NCI-H1417 treated with DMSO at 0.1 percent for 48 hours (cell line): Measurements from ENCODE around the gene DMTF1.
"Not testable (repeated sequence)": the region's sequence is repeated elsewhere in the genome, so short reads cannot be mapped to it uniquely, and the experiment has no call there.

ENCODE experiments used
- DNase-seq: peaks from one replicate; lab custom pipeline; 2025; lab: John Stamatoyannopoulos, UW

DMTF1 gene

GRCh38 chr7:87152112-87152896 is at the start of gene DMTF1:
Gene DMTF1 (plus strand): TSS chr7:87152453. CDS start chr7:87164942, 12,489 bp downstream.
- peak; percentile 81 for DNase-seq

- no peak for DNase-seq
Measured at GRCh38 chr7:87105401-87105800, 46.9 kb upstream of the DMTF1 start.

GRCh38 chr7:87106974-87107612 is 45.2 kb upstream of the DMTF1 start:
- DNase-seq, result no peak

GRCh38 chr7:87107949-87108776 is 44.1 kb upstream of the DMTF1 start:
- DNase-seq, result no peak

- no peak for DNase-seq
Measured at GRCh38 chr7:87110778-87111177, 41.5 kb upstream of the DMTF1 start.

GRCh38 chr7:87111877-87112276 is 40.4 kb upstream of the DMTF1 start:
- no peak for DNase-seq

GRCh38 chr7:87113077-87113476 is 39.2 kb upstream of the DMTF1 start:
- DNase-seq, result no peak

GRCh38 chr7:87113904-87114303 is 38.3 kb upstream of the DMTF1 start:
- DNase-seq, result not testable (repeated sequence)

- not testable (repeated sequence) for DNase-seq
Measured at GRCh38 chr7:87115772-87116171, 36.5 kb upstream of the DMTF1 start.

- DNase-seq, result no peak
Measured at GRCh38 chr7:87116315-87116714, 35.9 kb upstream of the DMTF1 start.

GRCh38 chr7:87119581-87119980 is 32.7 kb upstream of the DMTF1 start:
- no peak for DNase-seq

- DNase-seq, result no peak
Measured at GRCh38 chr7:87123105-87123504, 29.1 kb upstream of the DMTF1 start.

- DNase-seq, result no peak
Measured at GRCh38 chr7:87127019-87127418, 25.2 kb upstream of the DMTF1 start.

GRCh38 chr7:87128861-87129267 is 23.4 kb upstream of the DMTF1 start:
- DNase-seq, result no peak

- no peak for DNase-seq
Measured at GRCh38 chr7:87129332-87129731, 22.9 kb upstream of the DMTF1 start.

- DNase-seq, result no peak
Measured at GRCh38 chr7:87129848-87130247, 22.4 kb upstream of the DMTF1 start.

- no peak for DNase-seq
Measured at GRCh38 chr7:87131771-87132170, 20.5 kb upstream of the DMTF1 start.

- no peak for DNase-seq
Measured at GRCh38 chr7:87137271-87137670, 15.0 kb upstream of the DMTF1 start.

- DNase-seq, result no peak
Measured at GRCh38 chr7:87139514-87139913, 12.7 kb upstream of the DMTF1 start.

GRCh38 chr7:87140271-87140748 is 11.9 kb upstream of the DMTF1 start:
- DNase-seq, result no peak

GRCh38 chr7:87144173-87144657 is 8.0 kb upstream of the DMTF1 start:
- DNase-seq, result no peak

- DNase-seq, result no peak
Measured at GRCh38 chr7:87146740-87147386, 5.4 kb upstream of the DMTF1 start.
